ENCODE results near the gene DOCK1.

DNA sequence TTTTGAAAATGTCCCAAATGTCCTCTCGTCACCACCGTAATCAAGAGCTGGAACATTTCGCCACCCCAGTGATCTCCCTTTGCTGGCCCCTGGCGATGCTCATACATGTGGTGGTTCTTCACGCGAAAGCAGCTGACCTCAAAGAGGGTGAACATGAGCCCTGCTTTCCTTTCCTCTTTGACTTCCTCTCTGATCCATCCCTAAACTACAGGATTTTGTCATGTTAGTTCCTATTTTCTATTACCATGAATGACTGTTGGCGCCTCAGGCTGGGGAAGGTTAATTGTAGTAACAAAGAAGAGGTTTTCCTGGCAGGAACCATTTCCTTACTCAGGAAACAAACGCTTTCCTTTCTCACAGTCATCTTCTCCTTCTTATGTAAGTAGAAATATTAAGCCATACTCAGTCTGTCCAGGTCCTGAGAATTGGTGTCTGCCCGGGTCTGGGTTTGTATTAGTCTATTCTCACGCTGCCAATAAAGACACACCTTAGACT is 176.7 kb downstream of the DOCK1 start:
- TF ChIP-seq CTCF (conservative IDR thresholded peaks at IDR 0.05; ENCODE audit: low read length) = no peak
- TF ChIP-seq EZH2phosphoT487 (IDR thresholded peaks at IDR 0.05; ENCODE audit: borderline replicate concordance) = no peak
